CD4-positive, alpha-beta T cell treated with Interferon alpha-2 for 1 hour (primary cell): ENCODE measurements around the gene FILIP1L.
"Not testable (repeated sequence)": the region's sequence is repeated elsewhere in the genome, so short reads cannot be mapped to it uniquely, and the experiment has no call there.

ENCODE experiments used
- DNase-seq, 2 donors: peaks; one replicate each; pipeline ENCODE4 v3.0.0-alpha.2; 2020 to 2022

FILIP1L gene

GRCh38 chr3:100073049-100073713 is 41.1 kb downstream of the FILIP1L start:
- DNase-seq, result no peak

- DNase-seq, result peak; percentile 5 to 15
Measured at GRCh38 chr3:100072326-100073048, 41.8 kb downstream of the FILIP1L start.

- DNase-seq, result no peak
Measured at GRCh38 chr3:100069472-100069871, 44.8 kb downstream of the FILIP1L start.

GRCh38 chr3:100068826-100069225 is 45.5 kb downstream of the FILIP1L start:
- peak; percentile 74 to 76 for DNase-seq

GRCh38 chr3:100067589-100067988 is 46.7 kb downstream of the FILIP1L start:
- DNase-seq, result no peak

GRCh38 chr3:100063929-100064461 is 50.3 kb downstream of the FILIP1L start:
- DNase-seq, result no peak

- no peak for DNase-seq
Measured at GRCh38 chr3:100062665-100063064, 51.6 kb downstream of the FILIP1L start.

GRCh38 chr3:100060685-100061484 is 53.4 kb downstream of the FILIP1L start:
- DNase-seq, result peak; percentile 3 to 21

GRCh38 chr3:100059472-100059871 is 54.8 kb downstream of the FILIP1L start:
- DNase-seq, result no peak

GRCh38 chr3:100057716-100058575 is 56.4 kb downstream of the FILIP1L start:
- no peak for DNase-seq

GRCh38 chr3:100053951-100054620 is 60.2 kb downstream of the FILIP1L start:
- no peak for DNase-seq

- DNase-seq, result not testable (repeated sequence)
Measured at GRCh38 chr3:100051513-100051912, 62.8 kb downstream of the FILIP1L start.

GRCh38 chr3:100048248-100048647 is 66.1 kb downstream of the FILIP1L start:
- no peak for DNase-seq

GRCh38 chr3:100047455-100048141 is 66.7 kb downstream of the FILIP1L start:
- DNase-seq, result peak in 1 of 2 donors; percentile 18

GRCh38 chr3:100046986-100047385 is 67.3 kb downstream of the FILIP1L start:
- DNase-seq, result no peak

GRCh38 chr3:100045696-100046095 is 68.6 kb downstream of the FILIP1L start:
- DNase-seq, result no peak

- peak in 1 of 2 donors; percentile 6 for DNase-seq
Measured at GRCh38 chr3:100044369-100044768, 69.9 kb downstream of the FILIP1L start.

- no peak for DNase-seq
Measured at GRCh38 chr3:100043271-100043670, 71.0 kb downstream of the FILIP1L start.

GRCh38 chr3:100042166-100042981 is 71.9 kb downstream of the FILIP1L start:
- no peak for DNase-seq

- DNase-seq, result no peak
Measured at GRCh38 chr3:100041328-100041749, 73.0 kb downstream of the FILIP1L start.
